Medulla oblongata (tissue), 1 donor: ENCODE results near the gene MAP2K2.

Source experiments
- DNase-seq: peaks from one replicate; pipeline ENCODE4 v3.0.0-alpha.2; 2015; ENCODE audit errors: extremely low spot score

MAP2K2 gene

DNA sequence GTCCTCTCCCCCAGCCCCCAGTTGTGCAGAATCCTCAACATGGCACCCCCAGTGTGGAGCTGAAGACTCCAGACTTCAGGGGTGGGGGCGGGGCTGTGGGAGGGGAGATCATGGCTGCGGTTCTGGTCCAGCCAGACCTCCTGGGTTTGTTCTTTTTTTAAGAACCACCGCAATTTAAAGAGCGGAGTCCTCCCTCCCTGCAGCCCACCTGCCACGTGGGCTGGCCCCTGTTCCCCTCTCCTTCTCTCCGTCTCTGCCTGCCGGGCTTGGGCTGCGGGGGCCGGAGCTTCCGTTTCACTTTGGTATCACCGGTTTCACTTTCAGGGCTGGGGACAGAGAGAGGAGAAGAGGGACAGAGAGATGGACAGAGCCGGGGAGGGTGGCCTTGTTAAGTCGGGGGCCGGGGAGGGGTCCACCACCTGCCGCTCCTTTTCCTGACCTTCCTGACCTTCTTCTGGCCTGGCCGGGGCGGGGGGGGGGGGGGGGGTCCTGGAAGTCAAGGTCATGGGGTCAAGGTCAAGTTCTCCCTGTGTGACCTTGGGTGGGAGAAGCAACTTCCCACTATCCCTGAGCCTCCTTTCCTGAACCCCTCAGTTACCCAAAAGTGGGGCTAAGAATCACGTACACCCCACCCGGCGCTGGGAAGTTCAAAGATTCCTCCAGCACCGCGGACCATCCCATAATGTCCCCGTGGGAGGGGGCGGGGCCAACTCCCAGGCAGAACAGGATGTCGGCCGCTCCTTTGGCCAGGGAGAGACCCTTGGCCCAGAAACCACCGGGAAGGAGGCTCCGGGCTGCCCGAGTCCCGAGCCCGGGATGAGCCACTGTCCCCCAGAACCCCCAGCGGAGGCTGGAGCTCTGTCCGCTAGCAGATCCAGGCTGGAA, 45.9 kb downstream of the MAP2K2 start:
- DNase-seq: peak; percentile 50

DNA sequence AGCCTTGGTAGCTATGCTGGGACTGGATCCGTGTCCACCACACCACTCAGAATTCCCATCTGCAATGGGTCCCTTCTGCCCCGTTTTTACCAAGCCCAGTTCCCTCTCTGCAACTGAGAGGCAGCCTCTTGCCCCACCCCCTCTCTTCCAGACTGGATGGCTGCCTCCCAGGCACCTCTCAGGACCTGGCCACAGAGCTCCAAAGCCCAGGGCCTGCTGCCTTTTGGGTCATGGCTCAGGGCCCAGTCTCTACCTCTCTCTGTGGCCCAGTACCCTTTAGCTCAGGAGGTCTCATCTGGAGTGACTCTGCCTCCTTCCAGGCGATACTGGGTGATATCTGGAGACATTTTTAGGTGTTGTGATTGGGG, 46.9 kb downstream of the MAP2K2 start:
- DNase-seq: no peak

DNA sequence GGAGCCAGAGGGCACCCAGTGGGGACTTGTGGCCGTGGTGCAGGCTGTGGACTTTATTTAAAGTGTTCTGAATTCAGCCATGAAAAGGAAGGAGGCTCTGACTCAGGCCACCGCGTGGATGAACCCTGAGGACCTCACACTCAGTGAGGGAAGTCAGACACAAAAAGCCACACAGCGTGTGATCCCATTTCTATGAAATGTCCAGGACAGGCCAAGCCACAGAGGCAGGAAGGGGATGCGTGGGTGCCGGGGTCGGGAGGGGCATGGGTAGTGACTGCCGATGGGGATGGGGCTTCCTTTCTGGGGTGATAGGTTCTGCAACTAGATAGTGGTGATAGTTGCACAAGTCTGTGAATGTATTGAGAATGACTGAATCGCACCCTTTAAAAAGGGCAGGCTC, 48.5 kb downstream of the MAP2K2 start:
- DNase-seq: no peak

DNA sequence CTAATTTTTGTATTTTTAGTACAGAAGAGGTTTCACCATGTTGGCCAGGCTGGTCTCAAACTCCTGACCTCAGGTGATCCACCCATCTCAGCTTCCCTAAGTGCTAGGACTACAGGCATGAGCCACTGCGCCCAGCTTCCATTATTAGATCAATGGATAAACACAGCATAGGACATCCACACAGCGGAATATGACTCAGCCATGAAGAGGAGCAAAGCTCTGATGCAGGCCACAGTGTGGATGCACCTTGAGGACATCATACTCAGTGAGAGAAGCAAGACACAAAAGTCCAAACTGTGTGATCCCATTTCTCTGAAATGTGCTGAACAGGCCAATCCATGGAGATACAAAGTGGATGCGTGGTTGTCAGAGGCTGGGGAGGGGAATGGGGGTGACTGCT, 52.3 kb downstream of the MAP2K2 start:
- no peak for DNase-seq

DNA sequence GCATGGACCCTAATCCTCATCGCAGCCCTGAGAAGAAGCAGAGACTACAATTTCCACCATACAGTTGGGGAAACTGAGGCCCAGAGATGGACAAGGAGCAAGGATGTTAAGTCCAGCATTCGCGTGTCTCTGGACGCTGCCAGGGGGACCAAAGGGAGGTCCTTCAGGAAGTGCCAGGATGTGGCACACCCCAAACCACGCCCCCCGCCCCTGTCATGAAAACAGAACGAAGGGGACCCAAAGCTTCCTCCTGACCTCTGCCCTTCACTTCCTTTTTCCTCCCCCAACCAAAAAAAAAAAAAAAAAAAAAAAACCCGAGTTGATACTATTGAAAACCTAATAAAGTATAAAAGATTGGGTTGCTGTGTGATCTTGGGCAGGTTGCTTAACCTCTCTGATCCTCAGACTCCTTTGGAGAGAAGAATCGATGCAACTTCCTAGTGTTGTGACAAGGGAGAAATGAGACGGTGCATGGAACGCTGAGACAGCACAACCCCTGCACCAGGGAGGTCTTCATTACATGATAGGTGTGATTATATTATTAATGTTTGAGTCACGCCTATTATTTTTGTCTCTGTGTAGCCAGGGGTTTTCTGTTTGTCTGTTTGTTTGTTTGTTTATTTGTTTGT, 54.5 kb downstream of the MAP2K2 start:
- no peak for DNase-seq

DNA sequence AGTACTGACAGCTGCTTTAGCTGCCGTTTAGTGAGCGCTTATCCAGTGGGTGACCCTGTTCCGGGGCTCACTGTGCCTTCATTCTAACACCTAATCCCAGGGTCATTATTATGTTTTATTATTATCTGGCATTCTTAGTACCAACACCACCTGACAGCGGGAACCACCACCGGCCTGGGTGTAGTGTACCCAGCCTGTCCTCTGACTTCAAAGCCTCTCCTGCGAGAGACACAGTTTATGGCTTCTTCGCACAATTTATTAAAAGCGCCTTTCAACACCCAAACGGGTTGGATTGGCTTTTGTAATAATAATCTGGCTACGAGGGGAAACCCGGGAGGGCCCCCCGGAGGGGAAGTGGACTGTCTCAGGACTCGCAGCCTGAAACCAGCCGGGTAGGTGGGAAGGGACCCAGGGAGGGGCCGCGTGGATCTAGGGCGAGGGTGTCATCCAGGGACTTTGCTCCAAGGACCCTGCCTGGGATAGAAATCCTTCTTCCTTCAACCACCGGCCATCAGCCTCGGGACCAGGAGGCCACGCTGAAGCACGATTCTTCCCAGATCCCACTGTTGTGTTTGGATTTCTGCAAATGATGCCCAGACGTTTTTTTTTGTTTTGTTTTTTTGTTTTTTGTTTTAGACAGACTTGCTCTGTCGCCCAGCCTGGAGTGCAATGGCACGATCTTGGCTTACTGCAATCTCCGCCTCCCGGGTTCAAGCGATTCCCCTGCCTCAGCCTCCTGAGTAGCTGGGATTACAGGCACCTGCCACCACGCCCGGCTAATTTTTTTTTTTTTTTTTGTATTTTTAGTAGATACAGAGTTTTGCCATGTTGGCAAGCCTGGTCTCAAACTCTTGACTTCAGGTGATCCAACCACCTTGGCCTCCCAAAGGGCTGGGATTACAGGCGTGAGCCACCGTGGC, 55.6 kb downstream of the MAP2K2 start:
- no peak for DNase-seq

DNA sequence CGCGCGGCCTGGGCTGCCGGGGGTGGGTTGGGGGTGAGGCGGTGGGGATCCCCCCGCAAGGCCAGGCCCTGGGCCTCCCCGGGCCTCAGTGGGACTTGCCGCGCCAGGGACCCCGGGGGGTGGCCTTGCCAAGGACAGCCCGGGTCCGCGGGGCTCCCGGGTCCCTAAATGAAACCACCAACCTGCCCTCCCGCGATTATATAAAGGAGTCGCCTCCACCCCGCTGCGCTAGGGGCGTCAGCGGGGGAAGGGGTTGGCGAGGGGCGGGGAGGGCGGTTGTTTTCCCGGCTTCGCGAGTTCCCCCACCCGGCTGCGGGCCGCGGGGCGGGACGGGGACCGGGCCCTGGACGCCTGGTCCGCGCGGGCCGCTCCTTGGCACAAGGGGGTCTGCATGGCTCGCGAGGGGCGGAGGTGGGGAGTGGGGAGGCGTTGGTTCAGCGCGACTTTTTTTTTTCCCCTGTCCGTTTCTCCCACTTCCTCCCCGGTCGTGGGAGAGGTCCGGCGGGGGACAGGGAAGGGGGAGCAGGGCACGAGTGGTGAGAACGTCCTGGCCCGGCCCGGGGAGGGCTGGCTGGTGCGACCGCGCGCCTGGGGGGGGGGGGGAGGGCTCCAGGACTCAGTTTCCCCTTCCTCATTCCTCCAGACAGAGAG, 56.4 kb downstream of the MAP2K2 start:
- peak; percentile 48 for DNase-seq

DNA sequence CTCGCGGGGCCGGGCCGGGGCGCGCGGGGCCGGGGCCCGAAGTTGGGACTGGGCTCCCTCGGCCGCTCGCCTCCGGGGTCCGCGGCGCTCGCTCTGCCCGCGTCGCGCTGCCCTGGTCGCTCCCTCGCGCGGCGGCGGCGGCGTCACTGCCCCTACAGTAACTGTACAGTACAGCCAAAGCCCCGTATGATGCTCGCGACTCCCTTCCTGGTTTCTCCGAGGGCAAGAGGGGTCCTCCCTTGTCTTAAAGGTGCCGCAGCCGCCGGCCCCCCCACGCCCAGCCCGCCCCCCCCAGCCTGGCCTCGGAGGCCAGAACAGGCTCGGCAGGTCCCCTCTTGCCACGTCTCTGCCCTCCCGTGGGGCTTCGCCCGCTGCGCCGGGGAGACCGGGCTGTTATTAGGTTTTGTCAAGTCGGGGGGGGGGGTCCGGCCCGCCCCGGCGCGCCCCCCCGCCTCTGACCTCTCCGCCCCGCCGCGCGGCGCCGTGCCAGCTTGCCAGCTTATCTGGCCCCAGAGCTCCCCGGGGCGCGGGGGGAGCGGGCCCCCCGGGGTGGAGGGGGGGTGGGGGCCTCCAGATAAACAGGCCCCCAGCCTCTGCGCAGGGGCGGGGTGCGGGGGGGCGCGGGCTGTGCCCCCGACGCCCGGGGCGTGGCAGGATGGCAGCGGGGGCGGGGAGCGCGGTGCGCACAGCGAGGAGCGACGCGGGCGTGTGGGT, 57.1 kb downstream of the MAP2K2 start, which contains the start of gene ZBTB7A:
TSS of gene ZBTB7A (minus strand) at position 218 of the 714 bp plus-strand sequence. CDS start 11,667 bp downstream, outside the sequence.
- peak; percentile 65 for DNase-seq

DNA sequence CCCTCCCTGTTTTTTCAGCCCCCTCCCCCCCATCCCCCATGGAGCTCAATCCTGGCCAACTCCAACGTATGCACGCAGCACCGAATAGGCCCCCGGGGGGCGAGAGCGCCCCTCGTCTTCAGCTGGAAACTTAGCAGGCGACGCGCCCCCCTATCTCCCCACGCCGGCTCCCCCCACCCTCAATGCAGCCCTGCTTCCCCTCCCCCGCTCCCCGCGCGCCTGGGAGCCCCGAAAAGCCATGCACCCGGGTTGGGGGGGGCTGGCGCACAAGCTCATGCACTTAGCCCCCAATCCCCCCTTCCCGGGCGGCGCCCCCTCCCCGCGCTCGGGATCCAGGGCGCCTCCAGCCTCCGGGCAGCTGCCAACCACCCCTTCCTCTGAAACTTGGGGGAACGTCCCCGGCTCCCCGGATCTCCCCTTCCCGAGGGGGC, 57.7 kb downstream of the MAP2K2 start:
- DNase-seq: no peak

DNA sequence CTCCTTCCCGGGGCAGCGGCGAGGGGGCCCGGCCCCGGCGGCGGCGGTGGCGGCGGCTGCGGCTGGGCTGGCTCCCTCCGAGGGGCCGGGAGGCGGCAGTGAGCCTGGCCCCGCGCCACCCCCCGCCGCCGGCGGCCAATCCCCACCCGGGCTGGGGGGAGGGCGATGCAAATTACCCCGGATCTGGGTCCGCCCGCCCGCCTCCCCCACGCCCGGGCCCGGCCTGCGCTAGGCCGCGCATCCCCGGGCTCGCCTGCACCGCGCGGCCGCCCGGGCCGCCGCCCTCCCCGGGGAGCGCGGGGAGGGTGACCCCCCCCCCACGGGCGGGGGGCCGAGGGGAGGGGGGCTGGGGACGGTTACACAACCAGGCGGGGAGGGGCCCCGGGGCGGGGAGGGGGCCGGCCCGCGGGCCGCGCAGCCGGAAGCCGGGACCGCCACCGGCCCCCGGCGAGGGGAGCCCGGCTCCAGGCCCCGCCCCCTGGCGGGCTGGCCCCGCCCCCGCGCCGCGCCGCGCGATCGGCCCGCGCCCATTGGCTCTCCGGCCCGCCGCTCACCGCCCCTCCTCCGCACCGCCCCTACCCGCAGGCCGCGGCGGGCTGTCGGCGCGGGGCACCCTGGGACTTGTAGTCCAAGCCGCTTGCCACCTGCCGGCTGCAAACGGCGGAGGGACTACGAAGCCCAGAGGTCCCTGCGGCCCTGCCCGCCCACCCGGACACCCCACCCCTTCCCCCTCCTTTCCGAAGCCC, 58.3 kb downstream of the MAP2K2 start:
- peak; percentile 97 for DNase-seq

DNA sequence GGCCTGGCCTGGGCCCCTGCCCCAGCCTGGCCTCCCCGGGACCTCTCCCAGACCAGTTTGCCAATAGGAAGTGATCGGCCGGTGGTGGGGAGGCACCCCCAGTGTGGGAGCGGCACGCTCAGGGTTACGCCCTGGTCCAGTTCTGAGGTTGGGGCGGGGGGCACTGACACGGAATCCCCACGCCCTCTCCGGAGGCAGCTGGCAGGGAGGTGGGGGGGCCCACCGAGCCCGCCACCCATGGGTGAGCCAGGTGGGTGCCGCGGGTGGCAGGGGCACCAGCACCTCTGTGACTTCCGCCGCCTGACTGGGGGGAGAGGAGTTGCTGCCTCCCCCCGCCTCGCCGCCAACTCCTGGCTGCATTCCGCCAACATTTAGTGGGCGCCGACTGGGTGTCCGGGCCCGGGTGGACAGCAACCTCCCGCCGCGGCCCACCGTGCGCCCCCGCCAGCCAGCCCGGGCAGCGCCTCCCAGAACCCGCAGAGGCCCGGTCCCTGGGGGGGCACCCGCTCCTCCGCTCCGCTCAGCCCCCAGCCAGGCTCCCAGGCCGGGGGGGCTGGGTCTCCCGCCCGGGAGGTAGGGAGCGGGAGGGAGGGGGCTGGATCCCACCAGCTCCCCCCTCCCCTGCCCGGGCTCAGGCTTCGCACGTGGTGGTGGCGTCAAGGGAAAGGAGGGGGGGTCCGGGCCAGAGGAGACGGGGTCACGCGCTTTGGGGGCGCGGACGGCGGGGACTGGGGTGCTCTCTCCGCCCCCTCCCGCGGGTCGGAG, 59.2 kb downstream of the MAP2K2 start:
- DNase-seq: peak; percentile 86

DNA sequence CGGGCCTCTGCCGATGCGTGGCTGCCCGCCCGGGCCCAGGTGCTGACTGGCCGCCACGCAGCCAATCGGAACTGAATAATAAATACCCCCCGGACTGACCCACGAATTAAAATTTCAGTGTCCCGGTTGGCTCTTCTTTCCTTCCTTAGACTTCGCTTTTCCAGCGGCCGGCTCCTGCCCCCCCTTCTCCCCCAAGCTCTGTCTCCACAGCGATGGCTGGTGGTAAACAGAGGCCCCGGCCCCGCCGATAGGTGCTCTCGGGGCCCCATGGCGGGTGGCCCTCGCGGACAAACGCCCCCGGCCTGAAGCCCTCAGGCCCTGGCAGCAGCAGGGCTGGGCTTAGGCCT, 59.8 kb downstream of the MAP2K2 start:
- DNase-seq: peak; percentile 48

DNA sequence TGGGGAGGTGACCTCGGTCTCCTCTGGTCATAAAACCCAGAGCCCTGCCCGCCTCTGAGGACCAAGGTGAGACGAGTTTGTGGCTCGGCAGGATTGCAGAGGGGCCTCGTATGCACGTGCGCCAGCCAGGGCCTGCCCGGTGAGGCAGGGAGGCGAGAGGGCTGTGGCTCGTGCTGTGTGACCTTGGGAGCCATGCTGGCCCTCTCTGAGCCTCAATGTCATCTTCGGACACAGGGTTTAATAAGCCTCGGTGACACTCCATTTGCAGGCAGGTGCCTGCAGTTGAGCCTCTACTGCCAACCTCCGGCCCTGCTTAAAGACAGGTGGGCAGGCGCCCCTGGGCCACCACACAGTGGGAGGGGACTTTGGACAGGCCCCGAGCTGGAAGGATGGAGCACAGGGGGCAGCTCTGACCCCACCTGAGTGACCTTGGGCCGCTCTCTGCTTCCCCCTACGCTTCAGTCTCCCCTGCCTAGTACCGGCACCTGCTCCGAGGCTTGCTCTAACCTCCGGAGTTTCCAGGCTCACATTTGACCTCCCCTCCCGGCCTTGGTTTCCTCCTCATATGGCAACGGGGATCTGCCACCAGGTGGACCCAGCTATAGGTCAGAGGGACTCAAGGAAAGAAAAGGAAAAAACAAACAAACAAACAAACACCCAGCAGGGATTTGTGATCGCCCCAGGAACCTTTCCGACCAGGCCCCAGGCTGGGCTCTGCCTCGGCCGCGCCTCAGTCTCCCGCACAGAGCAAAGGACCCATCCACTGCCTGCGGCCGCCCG, 60.4 kb downstream of the MAP2K2 start:
- DNase-seq: no peak

DNA sequence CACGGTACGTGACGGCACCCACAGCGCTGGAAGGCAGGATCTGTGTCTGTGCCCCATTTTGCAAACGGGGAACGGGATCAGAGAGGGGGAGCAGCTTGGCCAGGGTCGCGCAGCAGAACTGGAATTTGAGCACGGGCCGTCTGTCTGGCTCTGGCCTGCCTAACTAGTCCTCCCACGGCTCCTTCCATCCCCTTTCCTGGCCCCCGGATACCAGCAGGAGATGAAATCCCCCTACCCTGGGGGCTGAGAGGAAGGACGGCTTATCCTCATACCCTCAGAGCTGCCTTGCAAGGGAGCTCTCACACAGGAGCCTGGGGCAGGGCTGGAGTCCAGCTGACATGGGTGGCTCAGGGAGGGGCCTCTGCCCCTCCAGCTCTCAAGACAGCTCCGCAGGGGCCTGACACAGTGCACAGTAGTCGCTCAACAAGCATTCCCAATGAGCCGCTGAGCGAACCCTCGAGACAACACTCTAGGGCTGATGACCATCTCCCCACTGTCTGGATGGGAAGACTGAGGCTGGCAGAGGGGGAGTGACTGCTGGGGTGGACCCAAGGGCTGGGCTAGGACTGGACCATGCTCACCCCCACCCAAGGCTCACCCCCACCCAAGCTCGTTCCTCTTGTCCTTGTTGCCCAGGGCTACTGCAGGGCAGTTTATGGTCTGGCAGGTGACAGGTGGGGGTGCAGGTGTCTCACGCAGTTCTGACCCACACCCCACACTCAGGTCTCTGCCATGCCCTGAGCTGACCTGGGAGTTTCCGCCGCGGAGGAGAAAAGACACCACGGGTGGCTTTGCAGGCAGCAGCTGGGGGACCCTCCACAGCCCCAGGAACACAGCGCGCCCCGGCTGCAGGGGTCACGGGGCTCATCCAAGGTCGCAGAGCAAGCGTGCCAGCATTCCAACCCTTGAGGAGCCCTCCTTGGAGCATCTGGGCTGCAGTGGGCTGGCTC, 61.2 kb downstream of the MAP2K2 start:
- no peak for DNase-seq

DNA sequence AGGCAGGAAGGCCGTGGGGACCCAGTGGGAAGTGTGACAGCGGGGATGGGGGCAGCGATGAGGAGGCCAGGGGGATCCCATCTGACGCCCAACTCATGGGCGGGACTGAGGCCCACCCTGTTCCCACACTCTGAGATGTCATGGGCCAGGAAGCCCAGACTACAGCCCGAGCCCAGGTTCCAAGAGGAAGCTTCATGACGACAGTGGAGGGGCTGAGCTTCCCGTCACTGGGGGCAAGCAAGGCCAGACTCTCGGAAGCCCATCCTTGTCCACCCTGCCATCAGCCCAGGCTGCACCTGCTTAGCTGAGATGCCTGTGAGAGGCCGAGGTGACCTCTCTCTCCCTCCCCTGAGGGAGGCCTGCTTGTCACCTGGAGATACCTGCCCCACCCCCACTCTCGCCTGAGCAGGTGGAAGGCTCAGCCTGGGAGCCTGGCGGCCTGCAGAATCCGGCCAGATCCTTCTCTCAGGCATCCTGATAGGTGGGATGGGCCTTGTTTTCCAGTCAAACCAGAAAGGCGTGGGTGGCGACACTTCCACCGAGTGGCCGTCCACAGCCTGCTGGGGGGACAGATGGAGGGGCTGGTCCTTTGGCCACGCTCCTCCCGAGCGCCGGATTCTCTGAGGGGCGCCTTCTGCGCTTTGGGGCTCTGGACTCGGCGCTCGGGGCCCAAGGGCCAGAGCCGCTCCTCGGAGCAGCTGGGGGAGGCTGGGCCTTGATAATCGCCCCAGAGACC, 62.1 kb downstream of the MAP2K2 start:
- no peak for DNase-seq

DNA sequence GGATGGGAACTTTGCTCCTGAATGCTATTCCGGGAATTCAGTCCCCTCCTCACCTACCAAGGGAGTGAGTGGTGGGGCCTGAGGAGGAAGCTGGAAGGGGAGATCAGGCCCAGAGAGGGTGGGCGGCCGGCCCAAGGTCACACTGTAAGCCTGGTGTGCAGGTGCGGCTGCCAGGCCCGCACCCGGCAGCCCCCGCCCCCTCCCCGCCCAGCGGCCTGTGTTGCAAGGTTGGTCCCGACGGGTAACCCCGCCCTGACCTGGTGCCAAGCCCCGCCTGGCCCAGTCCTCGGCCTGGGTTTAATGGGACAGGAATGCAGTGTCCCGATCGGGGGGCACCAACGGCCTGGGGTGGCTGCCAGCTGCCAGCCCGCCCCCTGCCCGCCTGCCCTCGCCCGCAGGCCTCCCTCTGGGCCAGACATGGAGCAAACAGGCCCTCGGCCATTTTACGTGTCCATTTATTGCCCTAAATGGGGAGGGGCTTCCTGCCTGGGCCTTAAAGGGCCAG, 62.7 kb downstream of the MAP2K2 start:
- no peak for DNase-seq
